Kidney (tissue), 14 donors: ENCODE results near the gene RASA2. TPM values are rescaled to one million over a fixed set of nuclear protein-coding genes. Genes with fewer than 3 reads are reported as not detected.

Experiments used
- DNase-seq, 5 donors: peaks; one replicate each; pipeline ENCODE4 v3.0.0-alpha.2; 2013 to 2020
- FAIRE-seq: peaks from 2 replicates; lab custom pipeline; 2012; peaks lifted over from hg19 to GRCh38; lab: Jason Lieb, UNC
- H3K27ac ChIP-seq, 2 donors: one replicate each; pipeline ENCODE4 v1.7.0; 2013; ENCODE audit warnings: low read depth in 2 of 2, low read length in 2 of 2, inconsistent platforms in 1 of 2
- H3K27me3 ChIP-seq: one replicate; pipeline ENCODE4 v1.7.1; 2013; ENCODE audit warnings: low read length, inconsistent platforms; ENCODE audit not compliant: control insufficient read depth, insufficient read depth
- H3K36me3 ChIP-seq, 3 donors: one replicate each; pipeline versions ENCODE4 v1.7.0 to v1.7.1; 2013; ENCODE audit warnings: low read length in 3 of 3, control low read depth in 1 of 3, inconsistent platforms in 1 of 3; ENCODE audit not compliant: insufficient read depth in 3 of 3, control insufficient read depth in 2 of 3
- H3K4me1 ChIP-seq, 3 donors: one replicate each; pipeline versions ENCODE4 v1.7.0 to v1.7.1; 2013; ENCODE audit warnings: low read length in 3 of 3, inconsistent platforms in 1 of 3, low read depth in 1 of 3; ENCODE audit not compliant: control insufficient read depth in 2 of 3, insufficient read depth in 2 of 3
- H3K4me3 ChIP-seq, 3 donors: one replicate each; pipeline versions ENCODE4 v1.7.0 to v1.8.1; 2013; ENCODE audit warnings: low read length in 3 of 3, control low read depth in 1 of 3, inconsistent platforms in 1 of 3
- H3K9ac ChIP-seq, 3 donors: one replicate each; pipeline versions ENCODE4 v1.7.0 to v1.7.1; 2013; ENCODE audit warnings: low read length in 3 of 3, control low read depth in 1 of 3, inconsistent platforms in 1 of 3
- H3K9me3 ChIP-seq, 3 donors: one replicate each; pipeline versions ENCODE4 v1.7.0 to v1.7.1; 2013; ENCODE audit warnings: low read length in 3 of 3, control low read depth in 1 of 3, inconsistent platforms in 1 of 3; ENCODE audit not compliant: control insufficient read depth in 2 of 3, insufficient read depth in 1 of 3
- CTCF ChIP-seq: IDR thresholded peaks from 3 replicates; pipeline ENCODE4 v1.5.1; 2012; ENCODE audit warnings: mild to moderate bottlenecking, moderate library complexity, borderline replicate concordance; ENCODE audit not compliant: insufficient read depth; ENCODE audit errors: extremely low read depth
- intact Hi-C: fragments of 100-400 bp; cut with DNase I; formaldehyde crosslinking; loops from one replicate; pipeline ENCODE4 v1.11.1; 2022
- polyA plus RNA-seq: library from polyadenylated mRNA; stranded (reverse); fragments of 350-450 nt; fragmentation: Illumina TruSeq; extraction: RNeasy Lipid Tissue Mini Kit (QIAGEN cat#74804); gene quantifications from one replicate; pipeline ENCODE4 v1.2.3, GENCODE V29; 2014; ENCODE audit warnings: low read depth, low replicate concordance; ENCODE audit not compliant: insufficient read depth
- total RNA-seq: library from RNA; stranded (reverse); fragmentation: NEBNext Ultra II Directional; extraction: Animal tissue kit (Norgen Biotek cat#: 25700); gene quantifications from one replicate; pipeline ENCODE4 v1.2.1, GENCODE V29; 2021
- donor health status: control.
- donor health status: control.
- donor health status: control.
- donor health status: control.
- donor health status: control.
- donor health status: DM: yes; HTN: yes; CAD: no.
- donor health status: Normal renal cell carcinoma (clear cell type).

Gene RASA2
- total and polyA plus RNA-seq, 2 donors from 2014 or later, result 2.2 to 29.8 TPM

GRCh38 chr3:141661229-141662196 lies 174.7 kb downstream of the RASA2 start:
- intact Hi-C loops, result no loop called here
- Histone ChIP-seq H3K4me1 (peaks cover 0 to 18% (median 17%) of the 10 kb centered on the region in 3 donors), H3K27ac (no peak overlapping the region), H3K4me3 (no peak overlapping the region), H3K36me3 (no peaks in the 10 kb centered on the region), H3K9ac (no peak overlapping the region), H3K27me3 (no peaks in the 10 kb centered on the region), H3K9me3 (no peaks in the 10 kb centered on the region)
- no peak for TF ChIP-seq CTCF
- DNase-seq (no peak), FAIRE-seq (no peak)

- FAIRE-seq, result no peak
Measured at GRCh38 chr3:141663993-141664392, 177.2 kb downstream of the RASA2 start.

More at GRCh38 chr3:141663993-141664392, 177.2 kb downstream of the RASA2 start:
- Histone ChIP-seq H3K27ac (peak overlapping the region; percentile 8 to 20), H3K4me1 (peaks cover 0 to 18% (median 17%) of the 10 kb centered on the region in 3 donors), H3K4me3 (no peak overlapping the region), H3K27me3 (no peaks in the 10 kb centered on the region), H3K9ac (no peak overlapping the region), H3K36me3 (no peaks in the 10 kb centered on the region), H3K9me3 (peaks cover 0 to 3% (median 0%) of the 10 kb centered on the region in 3 donors)
- no peak for TF ChIP-seq CTCF
- intact Hi-C loops, result no loop called here
- no peak for DNase-seq

Other genes starting within 250 kb of the RASA2 start
- 113 TPM for gene ZBTB38, start 118.5 kb upstream of the RASA2 start, total RNA-seq
- gene ZBTB38, start 118.5 kb upstream of the RASA2 start, polyA plus RNA-seq, result 8.6 TPM